ENCODE results near the gene RPS6KC1.
A peak's percentile ranks its signal among the peaks of the same experiment; 100 is the strongest.
"Not testable (repeated sequence)": the region's sequence is repeated elsewhere in the genome, so short reads cannot be mapped to it uniquely, and the experiment has no call there.

Gene RPS6KC1

GRCh38 chr1:213186168-213186567, 135.1 kb downstream of the RPS6KC1 start:
- H3K27ac ChIP-seq: no peak overlapping the region

GRCh38 chr1:213192026-213192425, 141.0 kb downstream of the RPS6KC1 start:
- TF ChIP-seq CTCF (conservative IDR thresholded peaks at IDR 0.05): no peak
- no peak overlapping the region for H3K27ac ChIP-seq

More at GRCh38 chr1:213186168-213186567, 135.1 kb downstream of the RPS6KC1 start:
- TF ChIP-seq CTCF (conservative IDR thresholded peaks at IDR 0.05): no peak

- no peak for TF ChIP-seq CTCF (conservative IDR thresholded peaks at IDR 0.05)
Observed at GRCh38 chr1:213194383-213194782, 143.3 kb downstream of the RPS6KC1 start.

GRCh38 chr1:213194855-213195254, 143.8 kb downstream of the RPS6KC1 start:
- no peak for TF ChIP-seq CTCF (conservative IDR thresholded peaks at IDR 0.05)
- H3K27ac ChIP-seq: no peak overlapping the region

More at GRCh38 chr1:213194383-213194782, 143.3 kb downstream of the RPS6KC1 start:
- no peak overlapping the region for H3K27ac ChIP-seq

- H3K27ac ChIP-seq: peak overlapping the region; percentile 14; the same call in 1 of the 2 replicates
Observed at GRCh38 chr1:213196328-213197054, 145.4 kb downstream of the RPS6KC1 start.

GRCh38 chr1:213200630-213201029, 149.6 kb downstream of the RPS6KC1 start:
- H3K27ac ChIP-seq: no peak overlapping the region
- TF ChIP-seq CTCF (conservative IDR thresholded peaks at IDR 0.05): no peak

- no peak for TF ChIP-seq CTCF (conservative IDR thresholded peaks at IDR 0.05)
Observed at GRCh38 chr1:213201380-213202155, 150.5 kb downstream of the RPS6KC1 start.

GRCh38 chr1:213211201-213211600, 160.2 kb downstream of the RPS6KC1 start:
- H3K27ac ChIP-seq: no peak overlapping the region
- TF ChIP-seq CTCF (conservative IDR thresholded peaks at IDR 0.05): no peak

More at GRCh38 chr1:213201380-213202155, 150.5 kb downstream of the RPS6KC1 start:
- no peak overlapping the region for H3K27ac ChIP-seq

GRCh38 chr1:213219076-213219475, 168.0 kb downstream of the RPS6KC1 start:
- not testable (repeated sequence) for H3K27ac ChIP-seq
